Activated CD8-positive, alpha-beta memory T cell treated with anti-CD3 and anti-CD28 coated beads for 48 hours (primary cell): ENCODE measurements around the gene SMPD3.
"Not testable (repeated sequence)": the region's sequence is repeated elsewhere in the genome, so short reads cannot be mapped to it uniquely, and the experiment has no call there.

Source experiments
- DNase-seq, 3 experiments: peaks; one replicate each; pipeline ENCODE4 v3.0.0-alpha.2; 2020; ENCODE audit warnings: low read depth in 2 of 3, low spot score in 2 of 3

The SMPD3 gene

DNA sequence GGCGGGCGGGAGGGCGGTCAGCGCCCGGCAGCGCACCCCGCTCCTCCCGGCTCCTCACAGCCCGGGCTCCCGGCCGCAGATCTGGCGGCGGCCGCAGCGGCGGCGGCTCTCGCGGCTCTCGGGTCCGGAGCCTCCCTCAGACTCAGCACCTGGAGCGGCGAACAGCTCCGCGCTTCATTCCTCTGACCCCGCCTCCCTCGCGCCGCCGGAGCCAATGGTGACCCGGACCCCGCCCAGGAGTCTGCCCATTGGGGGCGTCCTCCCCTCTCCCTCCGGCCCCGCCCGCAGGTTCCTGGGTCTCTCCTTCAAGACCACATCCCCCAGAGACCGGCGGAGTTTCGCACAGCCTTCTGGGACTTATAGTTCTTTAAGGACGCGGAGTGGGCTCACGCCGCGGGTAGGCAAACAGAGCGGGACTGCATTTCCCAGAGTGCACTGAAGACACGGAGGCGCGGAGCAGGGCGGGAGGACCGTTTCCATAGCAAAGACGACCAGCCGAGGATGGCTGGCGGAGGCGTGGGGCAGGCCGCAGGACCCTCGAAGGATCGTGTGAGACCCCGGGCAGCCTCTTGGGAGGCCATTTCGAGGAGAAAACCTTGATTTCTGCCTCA lies at the start of gene SMPD3:
TSS of gene SMPD3 (minus strand) at position 149 of the 611 bp plus-strand sequence. CDS start 76,327 bp downstream, outside the sequence.
- peak; percentile 89 to 95 (median 90) for DNase-seq

- no peak for DNase-seq
Observed at GRCh38 chr16:68496689-68497088, 48.4 kb upstream of the SMPD3 start.

DNA sequence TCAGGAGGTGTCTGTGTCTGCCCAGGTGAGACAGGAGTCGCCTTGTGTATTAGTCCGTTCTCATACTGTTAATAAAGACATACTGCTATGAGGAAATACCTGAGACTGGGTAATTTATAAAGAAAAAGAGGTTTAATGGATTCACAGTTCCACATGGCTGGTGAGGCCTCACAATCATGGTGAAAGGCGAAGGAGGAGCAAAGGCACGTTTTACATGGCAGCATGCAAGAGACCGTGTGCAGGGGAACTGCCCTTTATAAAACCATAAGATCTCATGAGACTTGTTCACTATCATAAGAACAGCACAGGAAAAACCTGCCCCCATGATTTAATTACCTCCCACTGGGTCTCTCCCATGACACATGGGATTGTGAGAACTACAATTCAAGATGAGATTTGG lies 46.0 kb upstream of the SMPD3 start:
- not testable (repeated sequence) for DNase-seq

DNA sequence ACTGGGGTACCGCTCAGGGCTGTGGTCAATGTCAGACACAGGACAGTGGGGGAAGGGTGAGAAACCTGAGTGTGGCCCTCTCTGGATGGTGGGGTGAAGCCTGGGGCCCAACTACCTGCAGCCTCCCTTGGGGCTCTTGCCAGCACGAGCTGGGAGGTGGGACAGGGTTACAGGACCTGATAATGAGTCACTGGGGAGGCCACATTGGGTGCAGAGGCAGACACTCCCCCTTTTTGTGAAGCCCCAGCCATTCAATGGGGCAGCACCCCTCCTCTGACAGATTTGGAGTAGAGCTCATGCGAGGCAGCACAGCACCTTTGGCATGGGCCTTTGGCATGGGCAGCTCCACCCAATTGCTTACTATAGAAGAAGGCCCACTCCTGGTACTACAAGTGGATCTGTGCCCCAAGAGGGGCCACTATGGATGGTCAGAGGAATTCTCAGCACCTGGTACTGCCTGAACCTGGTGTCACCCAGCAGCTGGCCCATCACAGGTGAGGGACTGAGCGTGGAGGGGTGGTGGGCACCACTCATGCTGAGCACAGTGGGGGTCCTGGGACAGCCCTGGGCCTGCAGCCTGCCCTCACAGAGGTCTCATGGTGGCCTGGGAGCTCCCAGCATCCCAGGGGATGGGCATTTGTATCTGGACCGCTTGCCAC lies 45.2 kb upstream of the SMPD3 start:
- no peak for DNase-seq

GRCh38 chr16:68492543-68493411 lies 44.5 kb upstream of the SMPD3 start:
- no peak for DNase-seq

DNA sequence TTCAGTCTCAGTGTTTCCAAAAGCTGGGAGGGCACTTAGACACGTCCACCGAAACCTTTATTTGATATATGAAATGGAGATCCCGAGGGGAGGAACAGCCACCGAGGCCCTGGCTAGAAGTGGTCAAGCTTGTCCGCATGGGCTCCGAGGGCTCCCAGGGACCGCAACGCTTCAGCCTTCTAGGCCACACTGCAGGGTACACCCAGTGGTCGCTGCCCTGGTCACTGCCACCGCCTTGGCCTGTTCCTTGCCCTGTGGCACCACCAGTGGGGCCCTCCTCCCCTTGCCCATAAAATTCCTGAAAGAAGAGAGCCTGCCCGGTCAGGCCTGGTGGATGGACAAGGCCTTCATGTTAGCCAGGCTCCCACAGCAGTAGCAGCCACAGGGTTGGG lies 43.8 kb upstream of the SMPD3 start:
- DNase-seq = no peak

DNA sequence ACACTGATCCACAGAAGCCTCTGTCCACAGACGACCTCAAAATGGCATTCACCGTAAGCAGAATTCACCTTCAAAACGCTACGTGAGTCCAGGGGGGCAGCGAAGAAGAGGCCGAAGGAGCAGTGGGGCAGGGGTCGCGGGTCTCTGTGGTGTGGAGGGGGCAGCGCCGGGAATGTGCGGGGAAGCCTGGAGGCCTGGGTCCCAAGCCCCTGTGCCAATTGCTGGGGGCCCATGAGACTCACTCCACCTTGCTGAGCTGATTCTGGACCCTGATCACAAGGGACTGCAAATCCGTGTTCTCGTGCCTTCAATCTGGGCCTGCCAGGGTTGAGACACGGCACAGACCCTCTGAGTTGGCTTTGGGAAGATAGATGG lies 43.3 kb upstream of the SMPD3 start:
- no peak for DNase-seq

DNA sequence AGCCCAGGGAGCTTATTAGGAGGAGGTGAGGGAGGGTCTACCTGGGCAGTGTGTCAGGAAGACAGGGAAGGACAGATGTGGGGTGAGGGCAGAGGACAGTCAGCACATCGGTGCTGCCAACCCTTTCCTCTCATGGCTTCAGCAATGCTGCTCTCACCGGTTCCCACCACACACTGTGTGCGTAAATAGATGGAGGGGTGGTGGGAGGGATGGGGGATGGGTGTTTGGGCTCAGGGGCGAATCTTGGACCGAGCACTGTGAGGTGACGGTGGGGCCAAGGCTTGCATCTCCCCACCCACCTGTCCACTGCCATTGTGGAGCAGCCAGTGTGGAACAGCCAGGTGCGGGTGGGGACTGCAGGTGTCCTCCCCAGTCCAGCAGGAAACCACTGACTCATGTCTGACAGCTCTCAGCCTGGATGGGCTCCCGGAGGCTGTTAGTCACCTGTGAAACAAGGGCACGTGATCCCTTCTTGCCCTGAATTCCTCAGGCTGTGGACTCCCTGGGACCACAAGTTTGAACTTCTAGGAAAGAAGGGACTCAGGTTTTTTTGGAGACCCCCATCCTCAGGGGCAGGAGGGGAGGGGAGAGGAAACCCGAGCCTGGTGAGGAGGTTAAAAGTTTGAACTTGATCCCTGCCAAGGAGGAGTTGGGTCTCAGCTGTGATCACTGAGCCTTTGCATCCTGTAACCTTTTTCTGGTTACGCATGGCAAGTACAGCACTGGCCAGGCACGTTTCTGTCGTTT lies 42.7 kb upstream of the SMPD3 start:
- no peak for DNase-seq

- no peak for DNase-seq
Observed at GRCh38 chr16:68490358-68490757, 42.0 kb upstream of the SMPD3 start.

DNA sequence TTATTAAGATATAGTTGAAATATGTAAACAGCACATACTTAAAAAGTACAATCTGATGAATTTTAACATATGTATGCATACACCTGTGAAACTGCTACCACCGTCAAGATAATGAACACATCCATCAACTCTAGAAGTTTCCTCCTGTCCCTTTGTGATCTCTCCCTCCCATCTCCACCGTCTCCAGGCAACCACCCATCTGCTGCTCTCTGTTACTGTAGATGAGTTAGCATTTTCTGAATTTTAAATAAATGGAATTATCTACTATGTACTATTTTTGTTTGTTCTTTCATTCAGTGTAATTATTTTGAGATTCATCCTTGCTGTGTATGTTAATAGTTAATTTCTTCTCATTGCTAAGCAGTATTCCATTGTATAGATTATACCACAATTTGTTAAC lies 40.2 kb upstream of the SMPD3 start:
- no peak for DNase-seq

- no peak for DNase-seq
Observed at GRCh38 chr16:68487669-68488068, 39.4 kb upstream of the SMPD3 start.

GRCh38 chr16:68487203-68487514 lies 38.9 kb upstream of the SMPD3 start:
- DNase-seq = no peak

- no peak for DNase-seq
Observed at GRCh38 chr16:68486502-68487202, 38.3 kb upstream of the SMPD3 start.

DNA sequence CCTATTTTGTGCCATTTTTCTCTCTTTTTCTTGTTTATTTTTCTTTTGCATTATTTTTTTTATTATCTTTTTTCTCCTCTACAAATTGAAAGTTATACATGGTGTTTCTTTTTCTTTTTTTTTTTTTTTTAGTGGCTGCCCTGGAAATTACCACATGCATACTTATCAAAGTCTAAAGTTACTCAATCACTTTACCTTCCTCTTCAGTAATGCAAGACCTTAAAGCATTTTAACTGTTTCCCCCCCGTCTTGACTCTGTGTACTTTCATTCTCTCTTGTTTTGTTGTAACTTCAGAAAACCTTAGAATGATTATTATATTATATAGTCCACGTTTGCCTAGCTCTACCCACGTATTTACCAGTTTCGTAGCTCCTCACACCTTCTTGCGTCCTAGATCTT lies 33.3 kb upstream of the SMPD3 start:
- DNase-seq = no peak

DNA sequence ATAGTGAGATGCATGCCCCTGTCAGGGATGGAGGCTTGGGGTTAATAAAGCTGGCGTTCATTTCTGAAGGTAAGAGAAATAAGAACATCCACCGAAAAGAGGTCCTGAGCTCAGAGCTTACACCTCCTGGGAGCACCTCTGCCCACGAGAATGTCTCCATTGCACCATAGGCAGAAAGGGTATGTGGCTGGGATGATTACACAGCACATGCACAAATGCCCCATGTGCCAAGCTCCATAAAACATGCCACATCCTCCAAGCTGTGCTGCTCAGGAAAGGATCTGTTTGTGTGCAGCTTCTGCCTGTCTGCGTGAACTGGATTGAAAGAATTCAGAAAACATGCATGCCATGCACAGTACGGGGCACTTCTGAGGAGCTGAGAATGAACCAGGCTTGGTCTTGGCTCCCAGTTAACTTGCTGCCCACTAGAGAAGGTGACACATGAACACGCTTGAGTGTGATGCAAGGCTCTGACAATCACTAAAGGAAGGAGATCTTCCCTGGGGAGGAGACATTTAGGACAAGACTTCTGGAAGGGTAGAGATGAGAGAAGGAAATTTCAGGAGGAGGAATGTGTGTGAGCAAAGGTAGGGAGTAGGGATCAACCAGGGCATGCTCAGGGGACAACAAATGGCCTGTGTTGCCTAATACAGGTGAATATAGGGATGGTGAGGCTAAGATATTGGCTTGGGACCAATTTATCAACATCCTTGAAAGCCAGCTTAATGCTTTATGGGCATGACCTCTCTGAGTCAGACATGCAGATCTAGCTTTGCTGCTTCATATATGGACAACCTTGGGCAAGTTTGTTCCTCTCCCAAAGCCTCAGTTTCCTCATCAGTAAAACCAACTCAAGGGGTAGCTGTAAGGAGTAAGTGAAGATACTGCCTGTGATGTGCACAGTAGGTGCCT lies 32.0 kb upstream of the SMPD3 start:
- DNase-seq = no peak

GRCh38 chr16:68479271-68479670 lies 31.0 kb upstream of the SMPD3 start:
- no peak for DNase-seq

GRCh38 chr16:68478526-68479250 lies 30.4 kb upstream of the SMPD3 start:
- no peak for DNase-seq

DNA sequence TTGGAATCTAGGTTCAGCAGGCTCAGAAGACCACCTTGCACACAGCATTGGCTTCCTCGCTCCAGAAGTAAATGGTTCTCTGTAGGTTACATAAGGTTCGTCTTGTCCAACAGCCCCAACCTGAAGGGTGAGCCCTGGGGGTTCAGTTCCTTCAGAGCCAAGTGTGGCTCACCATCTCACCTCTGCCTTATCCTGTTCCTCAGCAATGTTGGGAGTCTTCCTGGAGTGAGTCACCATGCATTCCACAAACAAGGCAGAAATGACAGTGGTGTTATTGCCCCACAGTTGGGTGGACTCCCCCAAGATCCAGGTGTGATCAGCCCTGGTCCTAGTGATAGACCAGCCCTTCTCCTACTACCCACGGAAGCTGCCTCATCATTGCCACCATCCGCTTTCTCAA lies 26.8 kb upstream of the SMPD3 start:
- no peak for DNase-seq

GRCh38 chr16:68473358-68474070 lies 25.2 kb upstream of the SMPD3 start:
- no peak for DNase-seq
